ENCODE data around the gene LBP. TPM values are rescaled to one million over a fixed set of nuclear protein-coding genes. Genes with fewer than 3 reads are reported as not detected.
"Not testable (repeated sequence)": the region's sequence is repeated elsewhere in the genome, so short reads cannot be mapped to it uniquely, and the experiment has no call there.

Gene LBP
- total RNA-seq, 1 donor from 2014 or later, result not detected

- peaks cover 6% of the 10 kb centered on the region for H3K27me3 Mint-ChIP-seq
- POLR2A ChIA-PET, result interaction anchor here (0.7 kb wide), 1 partner anchor 570 kb away, joined by 4 read pairs; no protein-coding TSS in a partner anchor
- H3K9me3 Mint-ChIP-seq, result peaks cover 9% of the 10 kb centered on the region
- intact Hi-C loops (cut with micrococcal nuclease), result no loop called here
- no peaks in the 10 kb centered on the region for H3K4me1 Mint-ChIP-seq
- H3K4me3 Mint-ChIP-seq, result no peak overlapping the region
- no peaks in the 10 kb centered on the region for H3K36me3 Mint-ChIP-seq (ENCODE audit: low read depth)
- ATAC-seq (ENCODE audit: low read depth) (no peak), DNase-seq (no peak)
- CTCF ChIA-PET, result no interaction called here
- no peak for TF ChIP-seq CTCF (IDR thresholded peaks at IDR 0.05)
- no peak overlapping the region for H3K27ac Mint-ChIP-seq
Measured at GRCh38 chr20:38393259-38393658, 47.0 kb downstream of the LBP start.

DNA sequence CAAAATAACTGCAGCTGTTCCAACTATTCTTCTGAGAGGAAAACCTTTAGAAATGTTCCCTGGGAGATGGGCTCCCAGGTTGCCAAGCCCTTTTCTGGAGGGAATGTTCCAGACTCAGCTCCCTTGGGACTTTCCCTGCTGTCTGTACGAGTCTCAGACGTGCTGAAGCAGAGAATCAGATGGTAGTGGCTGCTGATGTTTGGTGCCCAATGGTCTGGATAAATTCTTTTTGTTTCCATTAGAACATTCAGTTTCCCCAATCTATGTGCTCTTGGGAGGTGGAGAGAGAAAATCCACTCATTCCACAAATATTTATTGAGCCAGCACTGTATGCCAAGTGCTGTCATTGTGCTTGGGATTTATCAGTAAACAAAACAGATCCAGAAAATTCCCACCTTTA lies 48.9 kb downstream of the LBP start:
- peaks cover 3% of the 10 kb centered on the region for H3K27me3 Mint-ChIP-seq
- H3K27ac Mint-ChIP-seq, result no peak overlapping the region
- CTCF ChIA-PET, result no interaction called here
- no peaks in the 10 kb centered on the region for H3K36me3 Mint-ChIP-seq (ENCODE audit: low read depth)
- H3K9me3 Mint-ChIP-seq, result peaks cover 3% of the 10 kb centered on the region
- POLR2A ChIA-PET, result no interaction called here
- no peak for TF ChIP-seq CTCF (IDR thresholded peaks at IDR 0.05)
- DNase-seq (no peak), ATAC-seq (ENCODE audit: low read depth) (no peak)
- H3K4me3 Mint-ChIP-seq, result no peak overlapping the region
- H3K4me1 Mint-ChIP-seq, result no peaks in the 10 kb centered on the region
- intact Hi-C loops (cut with micrococcal nuclease), result no loop called here

GRCh38 chr20:38395751-38396395 lies 49.6 kb downstream of the LBP start:
- H3K27ac Mint-ChIP-seq; CTCF ChIA-PET; ATAC-seq (ENCODE audit: low read depth); H3K4me1 Mint-ChIP-seq; H3K36me3 Mint-ChIP-seq (ENCODE audit: low read depth); DNase-seq; H3K27me3 Mint-ChIP-seq; intact Hi-C loops (cut with micrococcal nuclease); H3K4me3 Mint-ChIP-seq; POLR2A ChIA-PET; H3K9me3 Mint-ChIP-seq: not testable (repeated sequence)

GRCh38 chr20:38402089-38402488 lies 55.8 kb downstream of the LBP start:
- peaks cover 2% of the 10 kb centered on the region for H3K9me3 Mint-ChIP-seq
- H3K4me1 Mint-ChIP-seq, result no peaks in the 10 kb centered on the region
- ChIA-PET CTCF (interaction anchor here (1.2 kb wide), 1 partner anchor 43 kb away, joined by 4 read pairs; no protein-coding TSS in a partner anchor), POLR2A (no interaction called here)
- peaks cover 7% of the 10 kb centered on the region for H3K36me3 Mint-ChIP-seq (ENCODE audit: low read depth)
- ATAC-seq (ENCODE audit: low read depth), result no peak
- no peak for TF ChIP-seq CTCF (IDR thresholded peaks at IDR 0.05)
- H3K4me3 Mint-ChIP-seq, result no peak overlapping the region
- no peaks in the 10 kb centered on the region for H3K27me3 Mint-ChIP-seq
- H3K27ac Mint-ChIP-seq, result no peak overlapping the region
- no peak for DNase-seq
- intact Hi-C loops (cut with micrococcal nuclease), result no loop called here

DNA sequence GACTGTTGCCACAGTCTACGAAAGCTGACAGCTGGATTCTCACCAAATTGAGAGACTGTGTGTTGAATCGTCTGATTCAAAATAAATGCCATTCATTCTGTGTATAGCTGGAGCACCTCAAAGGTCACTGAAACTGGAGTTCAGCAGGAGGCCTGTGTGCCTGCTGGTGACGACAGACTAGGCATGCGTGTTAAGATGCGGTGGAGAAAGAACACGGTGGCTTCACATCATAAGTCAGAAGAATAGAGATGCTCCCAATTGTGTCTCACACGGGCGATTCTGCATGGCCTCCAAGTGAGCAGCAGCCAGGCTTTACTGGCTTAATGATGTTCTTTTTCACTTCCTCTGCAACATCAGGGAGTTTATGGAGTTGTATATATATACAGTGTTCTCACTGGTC lies 56.5 kb downstream of the LBP start:
- no peak for TF ChIP-seq CTCF (IDR thresholded peaks at IDR 0.05)

DNA sequence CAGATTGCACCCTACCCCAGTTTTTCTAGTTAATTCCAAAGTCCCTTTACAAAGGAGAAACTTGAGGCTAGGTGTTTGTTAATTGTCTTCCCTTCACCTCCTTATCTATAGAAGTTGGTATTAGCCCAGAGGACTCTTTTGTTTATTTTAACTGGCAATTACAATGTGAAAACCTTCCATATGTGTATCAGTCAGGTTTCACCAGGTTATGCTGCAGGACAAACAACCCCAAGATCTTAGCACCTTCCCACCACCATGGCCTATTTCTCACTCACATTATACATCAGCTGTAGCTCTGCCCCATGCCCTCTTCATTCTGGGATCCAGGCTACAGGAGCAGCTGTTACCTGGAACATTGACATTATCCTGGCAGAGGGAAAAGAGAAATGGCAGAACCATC lies 57.7 kb downstream of the LBP start:
- intact Hi-C loops (cut with micrococcal nuclease), result no loop called here
- DNase-seq (no peak), ATAC-seq (ENCODE audit: low read depth) (no peak)
- ChIA-PET POLR2A (no interaction called here), CTCF (no interaction called here)
- Mint-ChIP-seq H3K9me3 (peaks cover 2% of the 10 kb centered on the region), H3K27me3 (no peaks in the 10 kb centered on the region), H3K4me1 (no peaks in the 10 kb centered on the region), H3K36me3 (ENCODE audit: low read depth) (peaks cover 11% of the 10 kb centered on the region), H3K27ac (no peak overlapping the region), H3K4me3 (no peak overlapping the region)
- TF ChIP-seq CTCF (IDR thresholded peaks at IDR 0.05), result no peak

More for the DNA sequence above, 56.5 kb downstream of the LBP start:
- no peak for DNase-seq
- CTCF ChIA-PET, result no interaction called here
- no peaks in the 10 kb centered on the region for H3K4me1 Mint-ChIP-seq
- H3K9me3 Mint-ChIP-seq, result peaks cover 2% of the 10 kb centered on the region
- H3K27me3 Mint-ChIP-seq, result no peaks in the 10 kb centered on the region
- peaks cover 7% of the 10 kb centered on the region for H3K36me3 Mint-ChIP-seq (ENCODE audit: low read depth)
- no peak for ATAC-seq (ENCODE audit: low read depth)
- POLR2A ChIA-PET, result no interaction called here
- H3K4me3 Mint-ChIP-seq, result no peak overlapping the region
- intact Hi-C loops (cut with micrococcal nuclease), result no loop called here
- no peak overlapping the region for H3K27ac Mint-ChIP-seq

Measured in activated B cell treated with CpG ODN at 0.5 μM for 24 hours (primary cell).